Hypothalamus (tissue), 51 donors: ENCODE data around the gene TYW1.
"Not testable (repeated sequence)": the region's sequence is repeated elsewhere in the genome, so short reads cannot be mapped to it uniquely, and the experiment has no call there.

Experiments used
- DNase-seq, 51 donors: peaks; one replicate each; lab custom pipeline; 2025; lab: John Stamatoyannopoulos, UW

TYW1 gene

GRCh38 chr7:67185660-67186129 is 189.1 kb downstream of the TYW1 start:
- not testable (repeated sequence) for DNase-seq

- not testable (repeated sequence) for DNase-seq
Observed at GRCh38 chr7:67189160-67189559, 192.5 kb downstream of the TYW1 start.

- DNase-seq = not testable (repeated sequence)
Observed at GRCh38 chr7:67189801-67190465, 193.3 kb downstream of the TYW1 start.

GRCh38 chr7:67191002-67191720 is 194.5 kb downstream of the TYW1 start:
- DNase-seq = not testable (repeated sequence)

GRCh38 chr7:67192123-67192702 is 195.6 kb downstream of the TYW1 start:
- not testable (repeated sequence) for DNase-seq

- DNase-seq = peak in 7 of 51 donors; percentile 4 to 63 (median 8)
Observed at GRCh38 chr7:67192889-67193613, 196.4 kb downstream of the TYW1 start.

GRCh38 chr7:67196176-67196575 is 199.5 kb downstream of the TYW1 start:
- not testable (repeated sequence) for DNase-seq

GRCh38 chr7:67198865-67199526 is 202.4 kb downstream of the TYW1 start:
- not testable (repeated sequence) for DNase-seq

- not testable (repeated sequence) for DNase-seq
Observed at GRCh38 chr7:67205772-67206171, 209.1 kb downstream of the TYW1 start.

GRCh38 chr7:67206452-67206851 is 209.8 kb downstream of the TYW1 start:
- no peak for DNase-seq

GRCh38 chr7:67208656-67209055 is 212.0 kb downstream of the TYW1 start:
- not testable (repeated sequence) for DNase-seq

GRCh38 chr7:67209256-67209655 is 212.6 kb downstream of the TYW1 start:
- no peak for DNase-seq

GRCh38 chr7:67210567-67210966 is 213.9 kb downstream of the TYW1 start:
- no peak for DNase-seq

- not testable (repeated sequence) for DNase-seq
Observed at GRCh38 chr7:67211650-67212330, 215.2 kb downstream of the TYW1 start.

GRCh38 chr7:67213038-67213437 is 216.4 kb downstream of the TYW1 start:
- not testable (repeated sequence) for DNase-seq

GRCh38 chr7:67223551-67223950 is 226.9 kb downstream of the TYW1 start:
- DNase-seq = peak in 6 of 51 donors; percentile 2 to 30 (median 6)

- peak in 2 of 51 donors; percentile 3 to 23 for DNase-seq
Observed at GRCh38 chr7:67226340-67226907, 229.8 kb downstream of the TYW1 start.

GRCh38 chr7:67226967-67227366 is 230.3 kb downstream of the TYW1 start:
- not testable (repeated sequence) for DNase-seq

GRCh38 chr7:67229018-67229417 is 232.4 kb downstream of the TYW1 start:
- DNase-seq = not testable (repeated sequence)
